Keratinocyte (primary cell): ENCODE data around the gene FRY. TPM values are rescaled to one million over a fixed set of nuclear protein-coding genes. Genes with fewer than 3 reads are reported as not detected.

ENCODE experiments used
- DNase-seq: peaks from one replicate; pipeline ENCODE4 v3.0.0-alpha.2; 2011; ENCODE audit warnings: low read depth, missing footprints, low spot score
- FAIRE-seq: peaks from 2 replicates; lab custom pipeline; 2011; peaks lifted over from hg19 to GRCh38; lab: Jason Lieb, UNC
- H2AFZ ChIP-seq: 2 replicates; pipeline ENCODE4 v1.6.0; 2012; ENCODE audit warnings: low read length, control low read depth, inconsistent platforms; ENCODE audit not compliant: control insufficient read depth
- H3K27ac ChIP-seq: 2 replicates; pipeline ENCODE4 v1.5.1; 2011; ENCODE audit warnings: low read length; ENCODE audit not compliant: control insufficient read depth, insufficient read depth
- H3K27me3 ChIP-seq: 3 replicates; pipeline ENCODE4 v1.6.0; 2011; ENCODE audit warnings: low read length; ENCODE audit not compliant: control insufficient read depth, insufficient read depth; ENCODE audit errors: extremely low read depth
- H3K36me3 ChIP-seq, 2 experiments: 2 replicates in 1 of 2; 3 replicates in 1 of 2; pipeline ENCODE4 v1.5.1; 2011; ENCODE audit warnings: low read length in 2 of 2, mild to moderate bottlenecking in 1 of 2; ENCODE audit not compliant: control insufficient read depth in 2 of 2, insufficient read depth in 2 of 2; ENCODE audit errors: extremely low read depth in 1 of 2
- H3K4me1 ChIP-seq: 3 replicates; pipeline ENCODE4 v1.5.1; 2011; ENCODE audit warnings: low read length; ENCODE audit not compliant: control insufficient read depth, insufficient read depth; ENCODE audit errors: extremely low read depth
- H3K4me2 ChIP-seq: 3 replicates; pipeline ENCODE4 v1.6.0; 2011; ENCODE audit warnings: low read depth, low read length; ENCODE audit not compliant: control insufficient read depth, insufficient read depth; ENCODE audit errors: extremely low read depth
- H3K4me3 ChIP-seq, 3 experiments: fragments of 200-600 bp in 1 of 3; sonication (generic) in 1 of 3; 2 replicates in 2 of 3; 3 replicates in 1 of 3; pipeline ENCODE4 v1.5.1; 2011 to 2016; ENCODE audit warnings: low read length in 3 of 3, mild to moderate bottlenecking in 3 of 3, control low read depth in 2 of 3, inconsistent platforms in 1 of 3, low read depth in 1 of 3, mixed read lengths in 1 of 3, mixed run types in 1 of 3, moderate library complexity in 1 of 3; ENCODE audit not compliant: control insufficient read depth in 2 of 3, insufficient read depth in 2 of 3; ENCODE audit errors: extremely low read depth in 1 of 3
- H3K79me2 ChIP-seq: 2 replicates; pipeline ENCODE4 v1.6.0; 2012; ENCODE audit warnings: low read length; ENCODE audit not compliant: control insufficient read depth, insufficient read depth
- H3K9ac ChIP-seq: 3 replicates; pipeline ENCODE4 v1.6.0; 2011; ENCODE audit warnings: low read length; ENCODE audit not compliant: control insufficient read depth, insufficient read depth; ENCODE audit errors: extremely low read depth
- H3K9me1 ChIP-seq: 3 replicates; pipeline ENCODE4 v1.6.0; 2011; ENCODE audit warnings: low read length; ENCODE audit not compliant: control insufficient read depth, insufficient read depth; ENCODE audit errors: extremely low read depth
- H3K9me3 ChIP-seq: 2 replicates; pipeline ENCODE4 v1.5.1; 2012; ENCODE audit warnings: low read depth, low read length; ENCODE audit not compliant: control insufficient read depth
- H4K20me1 ChIP-seq: 3 replicates; pipeline ENCODE4 v1.6.0; 2011; ENCODE audit warnings: low read length; ENCODE audit not compliant: control insufficient read depth, insufficient read depth; ENCODE audit errors: extremely low read depth
- CTCF ChIP-seq, 3 experiments: IDR thresholded peaks in 1 of 3; conservative IDR thresholded peaks in 1 of 3; optimal IDR thresholded peaks in 1 of 3; 2 replicates in 2 of 3; 3 replicates in 1 of 3; pipeline versions ENCODE3 to v1.5.1; 2011; ENCODE audit warnings: low read length in 3 of 3, mild to moderate bottlenecking in 3 of 3, moderate library complexity in 2 of 3, control low read depth in 1 of 3, inconsistent platforms in 1 of 3; ENCODE audit not compliant: insufficient read depth in 2 of 3; ENCODE audit errors: extremely low read depth in 1 of 3
- EZH2 ChIP-seq: IDR thresholded peaks from one replicate; pipeline ENCODE4 v1.6.1; 2012; ENCODE audit warnings: inconsistent platforms, mild to moderate bottlenecking, low read length, moderate library complexity
- dilution Hi-C: fragments of 300-500 bp; cut with MboI; formaldehyde crosslinking; loops from one replicate; pipeline ENCODE4 v1.7.0; 2020; ENCODE audit warnings: low sequenced_read_pairs; ENCODE audit not compliant: extremely low pct_ligation_motif_present
- polyA plus RNA-seq, 5 experiments: library from polyadenylated mRNA; depleted of rRNA in 3 of 5; stranded (reverse) in 3 of 5; stranded (forward) in 1 of 5; unstranded in 1 of 5; fragments of >200 nt; gene quantifications; 1 replicate in 1 of 5; 2 replicates in 3 of 5; 3 replicates in 1 of 5; pipeline versions ENCODE4 v1.2.1 to v1.2.3, GENCODE V29; 2011 to 2012; ENCODE audit warnings: missing spikeins in 2 of 5, low read depth in 1 of 5, low replicate concordance in 1 of 5

The FRY gene
- polyA plus RNA-seq, 1 donor (not counting 4 experiments of a cell fraction or from before 2014, with no cell fraction given): 0.80 TPM

DNA sequence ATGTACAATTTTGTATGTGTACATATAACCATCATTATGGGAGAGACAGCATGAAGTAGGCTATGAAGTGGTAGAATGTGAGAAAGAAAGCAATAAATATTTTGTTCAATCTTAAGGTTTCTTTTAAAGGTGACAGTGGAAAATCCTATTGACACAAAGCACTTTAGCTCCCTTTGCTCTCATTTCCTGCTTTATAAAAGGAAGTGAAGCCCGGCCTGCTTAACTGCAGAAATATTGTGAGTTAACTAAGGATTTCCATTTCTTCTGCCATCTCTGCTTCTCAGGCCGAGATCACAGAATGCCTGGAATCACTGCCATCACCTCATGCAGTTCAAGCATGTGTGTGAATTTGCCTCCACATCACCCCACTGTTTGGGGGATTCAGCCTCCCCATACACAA is 83.5 kb downstream of the FRY start:
- Histone ChIP-seq H3K9me1 (no peaks in the 10 kb centered on the region), H3K4me3 (no peak overlapping the region), H3K9me3 (no peaks in the 10 kb centered on the region), H3K36me3 (no peaks in the 10 kb centered on the region), H3K4me1 (no peaks in the 10 kb centered on the region), H3K27ac (no peak overlapping the region), H3K79me2 (no peaks in the 10 kb centered on the region), H3K9ac (no peak overlapping the region), H3K27me3 (no peaks in the 10 kb centered on the region), H4K20me1 (no peaks in the 10 kb centered on the region), H3K4me2 (no peak overlapping the region), H2AFZ (no peak overlapping the region)
- dilution Hi-C loops: no loop called here
- no peak for DNase-seq
- TF ChIP-seq CTCF (optimal IDR thresholded peaks at IDR 0.05 in 1 of 3, IDR thresholded peaks at IDR 0.05 in 1 of 3, conservative IDR thresholded peaks at IDR 0.05 in 1 of 3; ENCODE audit: extremely low read depth in 1 of 3, insufficient read depth in 2 of 3, low read length in 3 of 3): no peak
- no peak for TF ChIP-seq EZH2
- no peak for FAIRE-seq

- no peaks in the 10 kb centered on the region for H4K20me1 ChIP-seq
- no peak overlapping the region for H2AFZ ChIP-seq
- no peaks in the 10 kb centered on the region for H3K36me3 ChIP-seq
- H3K4me3 ChIP-seq: no peak overlapping the region
- TF ChIP-seq EZH2: no peak
- TF ChIP-seq CTCF (optimal IDR thresholded peaks at IDR 0.05 in 1 of 3, IDR thresholded peaks at IDR 0.05 in 1 of 3, conservative IDR thresholded peaks at IDR 0.05 in 1 of 3; ENCODE audit: extremely low read depth in 1 of 3, insufficient read depth in 2 of 3, low read length in 3 of 3): no peak
- no peaks in the 10 kb centered on the region for H3K79me2 ChIP-seq
- no peaks in the 10 kb centered on the region for H3K27me3 ChIP-seq
- no peak overlapping the region for H3K27ac ChIP-seq
- dilution Hi-C loops: no loop called here
- no peak overlapping the region for H3K4me2 ChIP-seq
- no peaks in the 10 kb centered on the region for H3K9me1 ChIP-seq
- FAIRE-seq (no peak), DNase-seq (no peak)
- H3K9me3 ChIP-seq: no peaks in the 10 kb centered on the region
- no peak overlapping the region for H3K9ac ChIP-seq
- no peaks in the 10 kb centered on the region for H3K4me1 ChIP-seq
Measured at GRCh38 chr13:32116210-32116609, 84.6 kb downstream of the FRY start.
